GF-D8 (cell line): ENCODE results near the gene COL4A2.

ENCODE experiments used
- DNase-seq: peaks from one replicate; lab custom pipeline; 2025; lab: John Stamatoyannopoulos, UW

COL4A2 gene

GRCh38 chr13:110322126-110322827, 15.2 kb downstream of the COL4A2 start:
- no peak for DNase-seq

GRCh38 chr13:110322828-110323171, 15.7 kb downstream of the COL4A2 start:
- no peak for DNase-seq

- DNase-seq: no peak
These were observed 16.2 kb downstream of the COL4A2 start for GRCh38 chr13:110323172-110323891.

- no peak for DNase-seq
These were observed 17.1 kb downstream of the COL4A2 start for GRCh38 chr13:110324026-110324749.

GRCh38 chr13:110326263-110326904, 19.3 kb downstream of the COL4A2 start:
- no peak for DNase-seq

- DNase-seq: no peak
These were observed 20.1 kb downstream of the COL4A2 start for GRCh38 chr13:110327051-110327721.

GRCh38 chr13:110328573-110328972, 21.5 kb downstream of the COL4A2 start:
- DNase-seq: no peak

GRCh38 chr13:110329258-110329657, 22.2 kb downstream of the COL4A2 start:
- no peak for DNase-seq

GRCh38 chr13:110329798-110330461, 22.8 kb downstream of the COL4A2 start:
- DNase-seq: no peak

- DNase-seq: no peak
These were observed 23.5 kb downstream of the COL4A2 start for GRCh38 chr13:110330491-110331011.

GRCh38 chr13:110331362-110331761, 24.3 kb downstream of the COL4A2 start:
- no peak for DNase-seq

- DNase-seq: no peak
These were observed 25.7 kb downstream of the COL4A2 start for GRCh38 chr13:110332750-110333149.

- no peak for DNase-seq
These were observed 26.8 kb downstream of the COL4A2 start for GRCh38 chr13:110333837-110334236.

GRCh38 chr13:110334256-110334655, 27.2 kb downstream of the COL4A2 start:
- no peak for DNase-seq

- DNase-seq: no peak
These were observed 27.9 kb downstream of the COL4A2 start for GRCh38 chr13:110334841-110335490.

- DNase-seq: no peak
These were observed 29.0 kb downstream of the COL4A2 start for GRCh38 chr13:110336108-110336507.

- DNase-seq: no peak
These were observed 29.6 kb downstream of the COL4A2 start for GRCh38 chr13:110336681-110337080.

GRCh38 chr13:110337247-110337646, 30.2 kb downstream of the COL4A2 start:
- no peak for DNase-seq

GRCh38 chr13:110338441-110339101, 31.5 kb downstream of the COL4A2 start:
- no peak for DNase-seq

GRCh38 chr13:110339263-110339662, 32.2 kb downstream of the COL4A2 start:
- no peak for DNase-seq
